SK-N-SH treated with all-trans-retinoic acid at 6 μM for 48 hours (cell line): ENCODE measurements around the gene NEURL1.

Experiments used
- ARNTL ChIP-seq: fragments of 450-650 bp; formaldehyde crosslinking; IDR thresholded peaks from 2 replicates; pipeline ENCODE4 v1.5.0; 2020; ENCODE audit warnings: low read depth, mild to moderate bottlenecking, moderate library complexity, borderline replicate concordance
- ESRRG ChIP-seq: fragments of 250-450 bp; sonication (Bioruptor Pico); IDR thresholded peaks from 2 replicates; pipeline ENCODE4 v1.6.1; 2021; ENCODE audit warnings: mild to moderate bottlenecking
- GLIS3 ChIP-seq: fragments of 250-450 bp; sonication (Bioruptor Pico); IDR thresholded peaks from 2 replicates; pipeline ENCODE4 v1.5.0; 2020; ENCODE audit warnings: mild to moderate bottlenecking, moderate library complexity
- ISL1 ChIP-seq: fragments of 250-450 bp; sonication (Bioruptor Pico); IDR thresholded peaks from 2 replicates; pipeline ENCODE4 v2.1.2; 2022; ENCODE audit warnings: mild to moderate bottlenecking, moderate library complexity
- OSR1 ChIP-seq: fragments of 250-450 bp; sonication (Bioruptor Pico); IDR thresholded peaks from 2 replicates; pipeline ENCODE4 v1.8.0; 2022; ENCODE audit warnings: moderate library complexity, mild to moderate bottlenecking, inconsistent platforms
- POU6F1 ChIP-seq: fragments of 250-450 bp; sonication (Bioruptor Pico); IDR thresholded peaks from 2 replicates; pipeline ENCODE4 v1.8.0; 2021; ENCODE audit warnings: low read depth, mild to moderate bottlenecking, moderate library complexity, borderline replicate concordance
- RARB ChIP-seq: fragments of 250-450 bp; sonication (Bioruptor Pico); IDR thresholded peaks from 2 replicates; pipeline ENCODE4 v1.8.0; 2021; ENCODE audit warnings: mild to moderate bottlenecking, moderate library complexity
- SNAI2 ChIP-seq: fragments of 250-450 bp; sonication (Bioruptor Pico); IDR thresholded peaks from 2 replicates; pipeline ENCODE4 v1.5.0; 2020; ENCODE audit warnings: mild to moderate bottlenecking, moderate library complexity
- ZFP3 ChIP-seq: fragments of 250-450 bp; sonication (Bioruptor Pico); IDR thresholded peaks from 2 replicates; pipeline ENCODE4 v1.5.0; 2020; ENCODE audit warnings: mild to moderate bottlenecking, moderate library complexity
- ZFP30 ChIP-seq: fragments of 450-650 bp; formaldehyde crosslinking; IDR thresholded peaks from 2 replicates; pipeline ENCODE4 v1.5.0; 2022; ENCODE audit warnings: mild to moderate bottlenecking, moderate library complexity
- ZNF565 ChIP-seq: fragments of 450-650 bp; formaldehyde crosslinking; conservative IDR thresholded peaks from 2 replicates; pipeline ENCODE4 v1.5.0; 2020; ENCODE audit warnings: low read depth, mild to moderate bottlenecking, moderate library complexity
- ZNF70 ChIP-seq: fragments of 450-650 bp; formaldehyde crosslinking; IDR thresholded peaks from 2 replicates; pipeline ENCODE4 v1.5.0; 2020; ENCODE audit warnings: mild to moderate bottlenecking, moderate library complexity
- ZNF8 ChIP-seq: fragments of 450-650 bp; formaldehyde crosslinking; IDR thresholded peaks from 2 replicates; pipeline ENCODE4 v1.5.0; 2020; ENCODE audit warnings: mild to moderate bottlenecking, moderate library complexity

DNA sequence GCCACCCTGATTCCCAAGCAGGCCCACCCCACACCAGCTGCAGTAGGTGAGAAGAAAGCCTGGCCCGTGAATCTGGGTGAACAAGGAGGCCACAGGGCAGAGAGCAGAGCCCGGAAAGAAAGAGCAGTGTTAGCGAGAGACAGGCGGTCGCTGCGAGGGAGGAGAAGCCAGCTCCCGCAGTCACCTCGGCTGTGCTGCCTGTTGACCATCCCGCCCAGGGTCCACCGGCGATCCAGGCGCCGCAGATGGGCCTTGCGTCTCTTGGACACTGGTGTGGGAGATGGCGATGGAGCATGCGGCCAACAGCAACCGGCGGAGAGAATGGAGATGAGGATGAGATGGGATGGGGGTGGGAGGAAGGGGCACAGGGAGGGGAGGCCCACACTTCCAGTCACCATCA is 128.8 kb downstream of the NEURL1 start:
- TF ChIP-seq ZNF8 = no peak
- TF ChIP-seq ZNF70 (CRISPR knock-in tag) = no peak
- TF ChIP-seq ZFP3 (CRISPR knock-in tag) = no peak
- TF ChIP-seq ISL1 (CRISPR knock-in tag) = no peak
- no peak for TF ChIP-seq POU6F1 (CRISPR knock-in tag)
- TF ChIP-seq ARNTL = no peak
- no peak for TF ChIP-seq ZFP30 (CRISPR knock-in tag)
- no peak for TF ChIP-seq GLIS3 (CRISPR knock-in tag)
- no peak for TF ChIP-seq ESRRG
- no peak for TF ChIP-seq RARB (CRISPR knock-in tag)
- TF ChIP-seq SNAI2 (CRISPR knock-in tag) = no peak
- TF ChIP-seq OSR1 (CRISPR knock-in tag) = no peak
- no peak for TF ChIP-seq ZNF565
